IPS-20b (cell line): ENCODE measurements around the gene PRELP.

Experiments used
- H3K27ac ChIP-seq: one replicate; pipeline ENCODE4 v1.5.1; 2013; ENCODE audit warnings: low read length
- H3K27me3 ChIP-seq: 2 replicates; pipeline ENCODE4 v1.6.1; 2013; ENCODE audit warnings: mild to moderate bottlenecking, low read length, inconsistent platforms; ENCODE audit not compliant: insufficient read depth
- H3K36me3 ChIP-seq: 2 replicates; pipeline ENCODE4 v1.6.1; 2013; ENCODE audit warnings: low read depth, mild to moderate bottlenecking, inconsistent platforms, low read length, moderate library complexity; ENCODE audit not compliant: insufficient read depth
- H3K4me1 ChIP-seq: 2 replicates; pipeline ENCODE4 v1.6.1; 2013; ENCODE audit warnings: mild to moderate bottlenecking, control low read depth, inconsistent platforms, low read length, moderate library complexity; ENCODE audit not compliant: insufficient read depth
- H3K4me3 ChIP-seq: 2 replicates; pipeline ENCODE4 v1.5.1; 2013; ENCODE audit warnings: mild to moderate bottlenecking, low read length, inconsistent platforms
- H3K9ac ChIP-seq: 2 replicates; pipeline ENCODE4 v1.6.1; 2013; ENCODE audit warnings: low read depth, mild to moderate bottlenecking, inconsistent platforms, low read length, moderate library complexity
- H3K9me3 ChIP-seq: 2 replicates; pipeline ENCODE4 v1.6.1; 2013; ENCODE audit warnings: mild to moderate bottlenecking, low read depth, low read length, inconsistent platforms; ENCODE audit not compliant: insufficient read depth

The PRELP gene

GRCh38 chr1:203497269-203497777, 21.7 kb downstream of the PRELP start:
- no peak overlapping the region for H3K4me3 ChIP-seq
- H3K27ac ChIP-seq = no peak overlapping the region
- H3K27me3 ChIP-seq = peaks cover 5% of the 10 kb centered on the region; the same call in 1 of the 2 replicates
- no peak overlapping the region for H3K9ac ChIP-seq
- H3K36me3 ChIP-seq = no peaks in the 10 kb centered on the region
- H3K9me3 ChIP-seq = no peaks in the 10 kb centered on the region
- H3K4me1 ChIP-seq = peaks cover 10% of the 10 kb centered on the region; the same call in 1 of the 2 replicates

DNA sequence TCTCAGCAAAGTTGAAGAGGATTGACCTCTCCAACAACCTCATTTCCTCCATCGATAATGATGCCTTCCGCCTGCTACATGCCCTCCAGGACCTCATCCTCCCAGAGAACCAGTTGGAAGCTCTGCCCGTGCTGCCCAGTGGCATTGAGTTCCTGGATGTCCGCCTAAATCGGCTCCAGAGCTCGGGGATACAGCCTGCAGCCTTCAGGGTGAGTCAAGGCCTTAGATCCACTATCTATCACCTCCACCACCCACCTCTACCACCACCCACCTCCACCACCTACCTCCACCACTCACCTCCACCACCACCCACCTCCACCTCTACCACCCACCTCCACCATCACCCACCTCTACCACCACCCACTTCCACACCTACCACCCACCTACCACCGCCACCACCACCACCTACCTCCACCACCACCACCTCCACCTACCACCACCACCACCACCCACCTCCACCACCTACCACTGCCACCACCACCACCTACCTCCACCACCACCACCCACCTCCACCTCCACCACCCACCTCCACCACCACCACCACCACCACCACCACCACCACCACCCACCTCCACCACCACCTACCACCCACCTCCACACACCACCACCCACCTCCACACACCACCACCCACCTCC, 24.2 kb downstream of the PRELP start:
- Histone ChIP-seq H3K4me1 (no peaks in the 10 kb centered on the region), H3K9ac (no peak overlapping the region), H3K9me3 (no peaks in the 10 kb centered on the region), H3K27me3 (no peaks in the 10 kb centered on the region), H3K27ac (no peak overlapping the region), H3K36me3 (no peaks in the 10 kb centered on the region), H3K4me3 (no peak overlapping the region)

GRCh38 chr1:203500279-203500678, 24.7 kb downstream of the PRELP start:
- no peak overlapping the region for H3K27ac ChIP-seq
- H3K9me3 ChIP-seq = no peaks in the 10 kb centered on the region
- H3K4me1 ChIP-seq = no peaks in the 10 kb centered on the region
- no peak overlapping the region for H3K4me3 ChIP-seq
- no peaks in the 10 kb centered on the region for H3K36me3 ChIP-seq
- H3K27me3 ChIP-seq = no peaks in the 10 kb centered on the region
- H3K9ac ChIP-seq = no peak overlapping the region

- Histone ChIP-seq H3K27me3 (no peaks in the 10 kb centered on the region), H3K9ac (no peak overlapping the region), H3K27ac (no peak overlapping the region), H3K36me3 (no peaks in the 10 kb centered on the region), H3K4me1 (peaks cover 16% of the 10 kb centered on the region; the same call in 1 of the 2 replicates), H3K4me3 (no peak overlapping the region), H3K9me3 (no peaks in the 10 kb centered on the region)
Observed at GRCh38 chr1:203503836-203504235, 28.2 kb downstream of the PRELP start.

DNA sequence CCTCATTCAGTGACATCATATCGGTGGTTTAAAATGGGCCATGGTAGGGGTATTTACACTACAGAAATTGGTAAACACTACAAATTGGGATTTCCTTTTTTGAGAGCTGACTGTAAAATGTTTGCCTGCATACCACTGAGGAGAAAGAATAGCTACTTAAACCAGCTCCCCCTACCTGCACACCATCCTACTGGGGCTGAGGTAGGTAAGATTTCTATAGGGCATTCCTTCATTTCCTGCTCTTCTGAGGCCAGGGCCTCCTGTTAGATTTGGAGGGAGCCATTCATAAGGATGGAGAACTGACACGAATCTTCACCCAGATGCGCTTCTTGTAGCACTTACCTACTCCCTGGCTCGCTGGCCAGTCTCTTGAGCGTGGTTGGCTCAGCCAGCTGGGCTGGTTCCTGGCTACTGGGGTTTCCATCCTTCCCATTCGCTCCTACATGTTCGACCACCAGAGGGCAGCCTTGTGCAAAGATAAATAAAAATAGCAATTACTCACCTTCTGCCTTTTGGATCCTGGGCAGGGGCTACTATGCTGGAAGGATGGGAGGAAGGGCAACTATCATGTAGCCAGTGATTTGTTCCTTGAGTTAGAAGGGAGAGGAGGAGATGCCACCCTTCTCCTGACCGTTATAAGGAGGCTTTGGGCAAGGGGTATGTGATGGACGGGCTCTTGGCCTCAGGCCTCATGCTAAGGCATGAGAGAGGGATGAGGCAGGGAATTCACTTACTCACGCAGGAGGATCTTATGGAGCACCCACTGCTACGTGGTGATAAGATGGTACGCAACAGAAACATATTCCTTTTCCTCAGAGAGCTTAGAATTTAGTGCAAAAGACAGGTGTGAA, 29.0 kb downstream of the PRELP start:
- Histone ChIP-seq H3K36me3 (no peaks in the 10 kb centered on the region), H3K27me3 (no peaks in the 10 kb centered on the region), H3K4me3 (no peak overlapping the region), H3K9me3 (no peaks in the 10 kb centered on the region), H3K9ac (no peak overlapping the region), H3K27ac (no peak overlapping the region), H3K4me1 (peaks cover 17% of the 10 kb centered on the region; the same call in 1 of the 2 replicates)

- H3K27ac ChIP-seq = no peak overlapping the region
Observed at GRCh38 chr1:203505526-203506204, 30.1 kb downstream of the PRELP start.

GRCh38 chr1:203506858-203507626, 31.4 kb downstream of the PRELP start:
- no peak overlapping the region for H3K27ac ChIP-seq
- peaks cover 20% of the 10 kb centered on the region for H3K4me1 ChIP-seq
- no peaks in the 10 kb centered on the region for H3K36me3 ChIP-seq
- H3K27me3 ChIP-seq = peaks cover 3% of the 10 kb centered on the region
- no peaks in the 10 kb centered on the region for H3K9me3 ChIP-seq
- no peak overlapping the region for H3K9ac ChIP-seq
- H3K4me3 ChIP-seq = no peak overlapping the region

More at GRCh38 chr1:203505526-203506204, 30.1 kb downstream of the PRELP start:
- Histone ChIP-seq H3K9me3 (no peaks in the 10 kb centered on the region), H3K27me3 (no peaks in the 10 kb centered on the region), H3K4me1 (peaks cover 17% of the 10 kb centered on the region; the same call in 1 of the 2 replicates), H3K36me3 (no peaks in the 10 kb centered on the region), H3K4me3 (no peak overlapping the region), H3K9ac (no peak overlapping the region)

DNA sequence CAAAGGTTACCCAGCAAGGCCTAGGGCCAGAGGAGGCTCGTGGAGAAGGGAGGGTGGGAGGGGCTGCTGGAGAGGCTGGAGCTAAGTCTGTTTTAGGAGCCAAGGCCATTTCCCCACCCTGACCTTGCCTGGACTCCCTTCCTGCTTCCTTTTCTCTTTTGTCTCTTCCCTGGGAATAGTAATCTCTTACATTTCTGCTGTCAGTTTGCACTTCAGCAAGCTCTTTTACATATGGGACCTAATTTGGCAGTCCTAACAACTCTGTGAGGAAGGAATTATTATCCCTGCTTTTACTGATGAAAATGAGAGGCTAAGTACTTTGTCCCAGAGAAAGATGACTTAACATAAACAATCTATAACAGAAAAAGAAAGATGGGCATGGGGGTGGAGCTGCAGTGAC, 32.2 kb downstream of the PRELP start:
- Histone ChIP-seq H3K9ac (no peak overlapping the region), H3K27me3 (peaks cover 10% of the 10 kb centered on the region), H3K9me3 (no peaks in the 10 kb centered on the region), H3K4me1 (peaks cover 22% of the 10 kb centered on the region), H3K27ac (no peak overlapping the region), H3K36me3 (no peaks in the 10 kb centered on the region), H3K4me3 (no peak overlapping the region)

DNA sequence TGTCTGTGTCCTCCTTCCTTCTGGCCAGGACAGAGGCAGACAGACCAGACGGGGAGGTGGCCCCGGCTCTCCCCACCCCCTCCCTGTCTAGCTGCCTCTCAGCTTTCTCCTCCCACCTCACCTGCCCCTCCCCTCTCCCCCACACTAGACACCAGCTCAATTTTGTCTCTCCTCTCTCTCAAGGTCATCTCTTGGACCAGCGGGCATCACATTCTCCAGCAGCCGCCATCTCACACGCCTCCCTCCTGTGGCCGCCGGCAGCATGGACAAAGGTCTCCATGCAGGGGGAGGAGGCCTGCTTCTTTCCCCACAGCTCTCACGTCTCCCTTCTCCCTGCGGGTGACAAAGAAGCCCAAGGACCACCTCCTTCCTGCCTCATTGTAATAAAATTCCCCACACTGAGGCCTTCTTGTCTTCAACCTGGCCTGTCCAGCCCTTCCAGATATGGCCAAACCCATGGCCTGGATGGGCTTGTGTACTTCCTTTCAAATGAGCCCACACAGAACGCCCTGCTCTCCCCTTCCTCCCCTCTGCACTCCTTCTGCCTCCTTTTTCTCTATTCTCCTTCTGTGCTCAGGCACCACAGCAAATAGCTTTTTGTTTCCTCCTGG, 33.0 kb downstream of the PRELP start:
- Histone ChIP-seq H3K4me3 (no peak overlapping the region), H3K27me3 (peaks cover 18% of the 10 kb centered on the region), H3K4me1 (peaks cover 29% of the 10 kb centered on the region), H3K9ac (no peak overlapping the region; the same call in 1 of the 2 replicates), H3K9me3 (no peaks in the 10 kb centered on the region), H3K27ac (no peak overlapping the region), H3K36me3 (no peaks in the 10 kb centered on the region)

GRCh38 chr1:203509135-203509534, 33.5 kb downstream of the PRELP start:
- Histone ChIP-seq H3K27me3 (peaks cover 24% of the 10 kb centered on the region), H3K27ac (no peak overlapping the region), H3K4me3 (no peak overlapping the region), H3K36me3 (no peaks in the 10 kb centered on the region), H3K9ac (no peak overlapping the region), H3K9me3 (no peaks in the 10 kb centered on the region), H3K4me1 (peaks cover 32% of the 10 kb centered on the region)

DNA sequence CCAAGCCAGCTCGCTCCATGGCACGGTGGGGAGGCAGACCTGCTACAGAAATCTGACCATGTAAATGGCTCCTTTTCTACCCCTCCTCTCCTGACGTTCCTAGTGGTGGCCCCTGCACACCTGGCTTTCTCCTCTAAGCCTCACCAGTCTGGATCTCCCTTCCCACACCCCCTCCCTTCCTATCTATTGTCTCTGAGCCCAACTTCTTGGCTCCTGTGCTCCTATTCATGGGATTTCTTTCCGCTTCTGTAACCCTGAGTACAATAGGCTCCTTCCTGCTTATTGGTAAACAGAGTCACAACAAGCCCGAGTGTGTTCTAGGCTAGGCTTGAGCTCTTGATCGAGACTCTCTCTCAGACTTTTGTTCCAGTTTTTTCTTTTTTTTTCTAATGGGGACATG, 35.9 kb downstream of the PRELP start:
- Histone ChIP-seq H3K9ac (no peak overlapping the region), H3K4me1 (peaks cover 43% of the 10 kb centered on the region), H3K27me3 (peaks cover 47% of the 10 kb centered on the region), H3K9me3 (no peaks in the 10 kb centered on the region), H3K27ac (no peak overlapping the region), H3K4me3 (no peak overlapping the region), H3K36me3 (no peaks in the 10 kb centered on the region)
